PFSK-1 (cell line): Measurements from ENCODE around the gene CTXN2.

Experiments used
- POLR2AphosphoS5 ChIP-seq: IDR thresholded peaks from 2 replicates; pipeline ENCODE4 v1.6.1; 2012; ENCODE audit warnings: low read depth, mild to moderate bottlenecking, control low read depth, low read length, moderate library complexity
- SIN3A ChIP-seq: IDR thresholded peaks from 2 replicates; pipeline ENCODE4 v1.6.1; 2012; ENCODE audit warnings: mild to moderate bottlenecking, low read length, moderate library complexity, borderline replicate concordance; ENCODE audit not compliant: insufficient read depth

DNA sequence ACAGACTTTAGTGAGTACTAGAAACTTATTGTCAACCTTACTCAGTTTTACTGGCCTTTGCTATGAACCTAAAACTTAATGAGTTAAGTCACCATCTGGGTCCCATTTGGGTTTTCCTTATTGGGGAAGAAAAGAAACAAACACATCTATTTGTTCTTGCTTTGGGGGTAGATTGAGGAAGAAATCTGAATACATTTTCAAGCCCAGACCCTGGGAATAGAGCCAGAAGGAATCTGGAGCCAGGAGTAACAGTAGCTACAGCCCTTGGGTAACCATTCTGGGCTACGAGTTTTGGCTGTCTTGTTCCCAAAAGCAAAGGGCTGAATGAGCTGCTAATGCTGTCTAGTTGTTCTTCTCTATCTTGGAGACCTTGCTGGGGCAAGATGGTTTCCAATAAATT, 31.2 kb downstream of the CTXN2 start:
- TF ChIP-seq POLR2AphosphoS5 (no peak), SIN3A (no peak)
